ENCODE data around the gene TMEM236.

The TMEM236 gene

GRCh38 chr10:17842641-17843040, 90.6 kb downstream of the TMEM236 start:
- no peaks in the 10 kb centered on the region for H3K4me1 ChIP-seq (ENCODE audit: insufficient read depth, low read length, poor library complexity, severe bottlenecking)
- TF ChIP-seq EZH2phosphoT487 (IDR thresholded peaks at IDR 0.05; ENCODE audit: borderline replicate concordance), result no peak
- TF ChIP-seq CTCF (conservative IDR thresholded peaks at IDR 0.05; ENCODE audit: low read length), result no peak
- no peaks in the 10 kb centered on the region for H4K20me1 ChIP-seq (ENCODE audit: insufficient read depth, low read length, poor library complexity, severe bottlenecking)
- H3F3A ChIP-seq (ENCODE audit: low read depth), result no peaks in the 10 kb centered on the region
- no peaks in the 10 kb centered on the region for H3K27me3 ChIP-seq (ENCODE audit: insufficient read depth, low read length, poor library complexity, severe bottlenecking)
- H2AFZ ChIP-seq (ENCODE audit: low read length), result no peak overlapping the region
- H3K36me3 ChIP-seq (ENCODE audit: insufficient read depth, low read length), result no peaks in the 10 kb centered on the region
- no peaks in the 10 kb centered on the region for H3K9me2 ChIP-seq (replicated peaks; ENCODE audit: low read depth, low read length)
- H3K4me3 ChIP-seq (ENCODE audit: low read length, poor library complexity, severe bottlenecking), result no peak overlapping the region
- no peak overlapping the region for H3K4me2 ChIP-seq (ENCODE audit: low read depth, low read length, poor library complexity, severe bottlenecking)
- no peak overlapping the region for H3K9ac ChIP-seq (ENCODE audit: low read depth, low read length, poor library complexity, severe bottlenecking)
- H3K79me2 ChIP-seq (ENCODE audit: insufficient read depth, low read length), result no peaks in the 10 kb centered on the region
- no peaks in the 10 kb centered on the region for H3K9me3 ChIP-seq (ENCODE audit: insufficient read depth, low read depth, low read length)

GRCh38 chr10:17847585-17848296, 95.7 kb downstream of the TMEM236 start:
- Histone ChIP-seq H3K4me2 (ENCODE audit: low read depth, low read length, poor library complexity, severe bottlenecking) (no peak overlapping the region), H3K4me3 (ENCODE audit: low read length, poor library complexity, severe bottlenecking) (no peak overlapping the region), H3K4me1 (ENCODE audit: insufficient read depth, low read length, poor library complexity, severe bottlenecking) (peaks cover 20% of the 10 kb centered on the region), H3F3A (ENCODE audit: low read depth) (no peaks in the 10 kb centered on the region), H3K27me3 (ENCODE audit: insufficient read depth, low read length, poor library complexity, severe bottlenecking) (no peaks in the 10 kb centered on the region), H3K9ac (ENCODE audit: low read depth, low read length, poor library complexity, severe bottlenecking) (no peak overlapping the region), H3K79me2 (ENCODE audit: insufficient read depth, low read length) (no peaks in the 10 kb centered on the region), H4K20me1 (ENCODE audit: insufficient read depth, low read length, poor library complexity, severe bottlenecking) (no peaks in the 10 kb centered on the region), H2AFZ (ENCODE audit: low read length) (peak overlapping the region; percentile 85), H3K36me3 (ENCODE audit: insufficient read depth, low read length) (no peaks in the 10 kb centered on the region), H3K9me2 (replicated peaks; ENCODE audit: low read depth, low read length) (no peaks in the 10 kb centered on the region), H3K9me3 (ENCODE audit: insufficient read depth, low read depth, low read length) (no peaks in the 10 kb centered on the region)
- TF ChIP-seq CTCF (conservative IDR thresholded peaks at IDR 0.05; ENCODE audit: low read length) (peak; percentile 74), EZH2phosphoT487 (IDR thresholded peaks at IDR 0.05; ENCODE audit: borderline replicate concordance) (no peak)

GRCh38 chr10:17848646-17849045, 96.6 kb downstream of the TMEM236 start:
- Histone ChIP-seq H3K9ac (ENCODE audit: low read depth, low read length, poor library complexity, severe bottlenecking) (no peak overlapping the region), H3K4me1 (ENCODE audit: insufficient read depth, low read length, poor library complexity, severe bottlenecking) (peaks cover 20% of the 10 kb centered on the region), H3K4me3 (ENCODE audit: low read length, poor library complexity, severe bottlenecking) (no peak overlapping the region), H3K27me3 (ENCODE audit: insufficient read depth, low read length, poor library complexity, severe bottlenecking) (no peaks in the 10 kb centered on the region), H3K9me2 (replicated peaks; ENCODE audit: low read depth, low read length) (no peaks in the 10 kb centered on the region), H3K9me3 (ENCODE audit: insufficient read depth, low read depth, low read length) (no peaks in the 10 kb centered on the region), H4K20me1 (ENCODE audit: insufficient read depth, low read length, poor library complexity, severe bottlenecking) (no peaks in the 10 kb centered on the region), H2AFZ (ENCODE audit: low read length) (peak overlapping the region; percentile 33; the same call in 1 of the 2 replicates), H3K36me3 (ENCODE audit: insufficient read depth, low read length) (no peaks in the 10 kb centered on the region), H3K79me2 (ENCODE audit: insufficient read depth, low read length) (no peaks in the 10 kb centered on the region), H3K4me2 (ENCODE audit: low read depth, low read length, poor library complexity, severe bottlenecking) (no peak overlapping the region), H3F3A (ENCODE audit: low read depth) (no peaks in the 10 kb centered on the region)
- no peak for TF ChIP-seq EZH2phosphoT487 (IDR thresholded peaks at IDR 0.05; ENCODE audit: borderline replicate concordance)
- TF ChIP-seq CTCF (conservative IDR thresholded peaks at IDR 0.05; ENCODE audit: low read length), result no peak

Data from Loucy (cell line).